ENCODE results near the gene ZMIZ1. TPM values are rescaled to one million over a fixed set of nuclear protein-coding genes. Genes with fewer than 3 reads are reported as not detected.

ZMIZ1 gene
- total RNA-seq, 1 experiment from 2014 or later: 22.3 TPM

DNA sequence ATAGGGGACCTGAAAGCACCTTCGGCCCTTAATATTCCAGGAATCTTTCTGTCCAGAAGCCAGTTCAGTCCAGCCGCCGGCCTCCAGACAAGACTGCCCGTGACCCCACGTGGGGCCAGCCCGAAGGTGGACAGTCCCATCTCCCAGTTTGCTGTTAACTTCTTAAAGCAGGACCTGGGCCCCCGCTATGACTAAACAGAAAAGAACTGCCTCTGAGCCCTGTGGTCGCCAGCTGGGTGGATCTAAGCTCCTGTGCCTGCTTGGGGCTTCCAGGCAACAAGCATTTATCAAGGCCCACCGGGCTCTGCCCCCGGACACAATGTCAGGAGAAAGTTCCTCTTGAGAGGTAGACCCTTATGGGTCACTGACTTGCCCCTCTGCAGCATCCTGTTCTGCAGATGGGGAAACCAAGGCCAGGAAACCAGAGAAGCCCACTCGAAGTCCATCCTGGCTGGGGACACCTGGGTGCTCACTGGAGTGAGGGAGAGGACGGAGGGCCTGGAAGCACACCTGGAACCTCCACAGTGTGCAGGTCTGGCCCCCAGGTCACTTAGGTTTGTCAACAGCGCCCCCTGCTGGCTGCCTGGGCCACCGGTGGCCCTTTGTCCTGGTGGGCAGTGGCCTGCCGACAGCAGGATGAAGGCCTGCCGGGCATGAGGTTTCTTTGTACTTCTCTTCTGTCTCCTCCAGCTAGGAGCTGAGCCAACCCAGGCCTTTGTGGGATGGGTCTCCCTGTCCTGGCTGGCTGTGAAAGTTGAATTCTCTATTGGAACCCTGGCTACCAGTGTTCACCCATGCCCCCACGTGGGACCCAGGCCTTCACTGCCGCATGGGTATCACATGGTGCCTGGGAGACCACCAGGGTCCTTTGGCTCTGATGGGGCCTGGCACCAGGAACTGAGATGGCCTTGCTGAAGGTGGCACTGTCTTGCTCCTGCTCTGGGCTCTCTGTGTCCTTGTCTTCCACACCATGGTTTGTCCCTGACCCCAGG lies 128.0 kb downstream of the ZMIZ1 start:
- Histone ChIP-seq H3K4me3 (no peak overlapping the region), H3K4me1 (replicated peaks) (peaks cover 48% of the 10 kb centered on the region), H3K36me3 (peaks cover 63% of the 10 kb centered on the region), H3K9me3 (replicated peaks) (no peaks in the 10 kb centered on the region), H3K27ac (no peak overlapping the region), H3K27me3 (replicated peaks) (no peaks in the 10 kb centered on the region)
- peak; percentile 65 to 78 for DNase-seq (ENCODE audit: low read depth in 1 of 2, low spot score in 2 of 2)

DNA sequence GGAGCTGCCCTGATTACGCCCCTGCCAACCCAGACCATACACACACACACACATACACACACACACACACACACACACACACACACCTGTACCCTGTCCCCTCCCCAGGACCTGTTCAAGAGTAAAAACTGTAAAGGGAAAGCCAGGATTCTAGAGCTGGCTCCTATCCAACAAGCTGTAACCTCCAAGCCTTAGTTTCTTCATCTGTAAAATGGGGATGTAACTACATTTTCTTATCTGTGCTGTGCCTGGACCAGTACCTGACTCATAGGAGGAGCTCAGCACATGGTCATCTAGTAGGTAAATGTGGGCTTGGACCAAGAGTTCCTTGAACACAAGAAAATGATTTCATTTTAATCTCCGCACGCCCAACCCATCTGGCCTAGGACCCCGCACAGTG lies 128.8 kb downstream of the ZMIZ1 start:
- no peaks in the 10 kb centered on the region for H3K9me3 ChIP-seq (replicated peaks)
- no peak overlapping the region for H3K27ac ChIP-seq
- no peak for DNase-seq (ENCODE audit: low read depth in 1 of 2, low spot score in 2 of 2)
- H3K4me3 ChIP-seq: no peak overlapping the region
- peaks cover 40% of the 10 kb centered on the region for H3K4me1 ChIP-seq (replicated peaks)
- H3K36me3 ChIP-seq: peaks cover 68% of the 10 kb centered on the region
- no peaks in the 10 kb centered on the region for H3K27me3 ChIP-seq (replicated peaks)

DNA sequence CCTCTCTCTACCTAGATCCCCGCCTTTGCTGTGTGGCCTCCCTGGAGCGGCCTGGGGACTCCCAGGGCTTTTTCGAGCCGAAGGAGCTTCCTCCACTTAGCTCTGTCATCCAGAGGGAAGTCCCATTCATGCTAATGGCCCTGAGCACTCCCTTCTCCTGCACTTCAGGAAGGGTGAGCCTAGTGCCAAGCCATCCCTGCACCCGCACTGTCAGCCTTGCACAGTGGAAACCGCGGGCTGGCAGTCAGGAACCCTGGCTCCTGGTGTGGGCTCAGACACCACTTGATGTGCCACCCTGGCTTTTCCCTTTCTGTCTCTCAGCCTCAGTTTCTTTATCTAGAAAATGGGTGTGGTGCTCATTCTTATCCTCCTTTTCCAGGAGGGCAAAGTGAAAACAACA lies 131.6 kb downstream of the ZMIZ1 start:
- Histone ChIP-seq H3K4me1 (replicated peaks) (peaks cover 20% of the 10 kb centered on the region), H3K9me3 (replicated peaks) (no peaks in the 10 kb centered on the region), H3K27me3 (replicated peaks) (no peaks in the 10 kb centered on the region), H3K36me3 (peaks cover 80% of the 10 kb centered on the region), H3K4me3 (no peak overlapping the region), H3K27ac (no peak overlapping the region)
- DNase-seq (ENCODE audit: low read depth in 1 of 2, low spot score in 2 of 2): no peak

DNA sequence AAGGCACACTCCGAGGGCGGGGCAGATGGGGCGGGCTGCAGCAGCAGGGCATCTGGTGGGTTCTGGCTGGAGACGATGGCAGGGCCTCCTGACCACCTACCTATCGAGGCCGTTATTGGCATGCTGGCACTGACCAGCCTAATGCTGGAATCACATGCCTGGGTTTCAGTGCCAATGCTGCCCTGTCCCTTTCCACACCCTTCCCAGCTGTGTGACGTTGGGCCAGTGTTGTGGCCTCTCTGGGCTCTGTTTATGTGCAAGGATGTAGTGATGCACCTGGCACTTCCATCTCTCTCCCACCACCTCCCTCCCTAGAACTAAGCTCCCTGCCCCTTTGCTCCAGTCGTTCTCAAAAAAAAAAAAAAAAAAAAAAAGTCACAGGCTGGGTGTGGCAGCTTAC lies 132.9 kb downstream of the ZMIZ1 start:
- no peak for DNase-seq (ENCODE audit: low read depth in 1 of 2, low spot score in 2 of 2)
- Histone ChIP-seq H3K9me3 (replicated peaks) (no peaks in the 10 kb centered on the region), H3K27ac (no peak overlapping the region), H3K4me1 (replicated peaks) (peaks cover 7% of the 10 kb centered on the region), H3K36me3 (peaks cover 81% of the 10 kb centered on the region), H3K27me3 (replicated peaks) (no peaks in the 10 kb centered on the region), H3K4me3 (no peak overlapping the region)

- Histone ChIP-seq H3K4me3 (no peak overlapping the region), H3K4me1 (replicated peaks) (no peaks in the 10 kb centered on the region), H3K9me3 (replicated peaks) (no peaks in the 10 kb centered on the region), H3K27ac (no peak overlapping the region), H3K36me3 (peaks cover 81% of the 10 kb centered on the region), H3K27me3 (replicated peaks) (no peaks in the 10 kb centered on the region)
- DNase-seq (ENCODE audit: low read depth in 1 of 2, low spot score in 2 of 2): peak; percentile 38 to 62
Measured at GRCh38 chr10:79202188-79203013, 133.6 kb downstream of the ZMIZ1 start.

DNA sequence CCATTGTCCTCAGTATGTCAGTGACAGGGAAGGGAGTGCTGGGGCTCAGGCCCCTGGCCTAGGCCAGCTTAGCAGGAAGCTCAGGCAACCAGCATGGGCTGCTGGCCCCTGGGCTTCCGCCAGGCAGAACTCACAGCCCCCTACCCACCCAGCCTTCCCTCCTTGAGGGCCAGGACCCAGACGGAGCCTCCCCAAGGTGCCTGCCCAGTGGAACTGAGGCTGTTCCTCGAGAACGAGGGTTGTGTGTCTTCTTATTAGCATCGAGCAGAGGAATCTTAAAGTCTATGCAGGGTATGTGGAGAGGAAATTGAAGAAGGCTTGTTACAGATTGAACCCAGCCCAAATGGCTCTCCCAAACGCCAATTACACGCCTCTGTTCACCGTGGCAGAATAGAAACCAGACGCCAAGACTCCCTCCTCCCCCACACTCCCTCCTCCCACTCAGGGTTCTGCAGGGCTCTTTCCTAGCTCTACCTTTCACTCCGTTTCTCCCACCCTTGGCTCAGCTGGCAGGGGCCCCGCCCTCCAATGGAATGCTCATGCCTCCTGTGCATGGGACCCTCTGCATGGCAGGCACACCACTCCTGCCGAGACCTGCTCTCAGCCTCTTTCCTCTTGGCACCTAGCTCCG lies 134.4 kb downstream of the ZMIZ1 start:
- Histone ChIP-seq H3K27ac (no peak overlapping the region), H3K27me3 (replicated peaks) (no peaks in the 10 kb centered on the region), H3K4me3 (no peak overlapping the region), H3K9me3 (replicated peaks) (no peaks in the 10 kb centered on the region), H3K4me1 (replicated peaks) (no peaks in the 10 kb centered on the region), H3K36me3 (peaks cover 78% of the 10 kb centered on the region)
- DNase-seq (ENCODE audit: low read depth in 1 of 2, low spot score in 2 of 2): no peak

DNA sequence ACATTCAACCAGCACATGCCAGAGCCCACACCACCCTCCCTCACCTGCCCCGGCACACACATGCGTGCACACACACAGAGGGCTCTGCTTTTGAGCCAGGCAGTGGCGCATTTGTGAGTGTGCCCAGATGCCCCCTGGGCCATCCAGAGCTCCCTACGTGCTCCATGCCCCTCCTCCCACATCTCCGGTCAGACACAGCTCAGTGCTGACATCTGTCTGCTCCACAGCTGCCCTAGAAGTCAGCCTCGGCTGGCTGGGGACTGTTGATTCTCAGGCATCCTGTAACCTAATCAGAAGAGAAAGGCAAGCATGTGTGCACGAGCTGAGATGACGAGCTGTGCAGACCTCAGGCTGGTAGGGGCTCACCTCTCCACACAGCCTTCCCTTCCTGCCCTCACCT lies 135.1 kb downstream of the ZMIZ1 start:
- Histone ChIP-seq H3K27me3 (replicated peaks) (no peaks in the 10 kb centered on the region), H3K4me1 (replicated peaks) (no peaks in the 10 kb centered on the region), H3K27ac (no peak overlapping the region), H3K9me3 (replicated peaks) (no peaks in the 10 kb centered on the region), H3K36me3 (peaks cover 85% of the 10 kb centered on the region), H3K4me3 (no peak overlapping the region)
- DNase-seq (ENCODE audit: low read depth in 1 of 2, low spot score in 2 of 2): no peak

GRCh38 chr10:79206300-79207095 lies 137.7 kb downstream of the ZMIZ1 start:
- peaks cover 94% of the 10 kb centered on the region for H3K36me3 ChIP-seq
- no peaks in the 10 kb centered on the region for H3K9me3 ChIP-seq (replicated peaks)
- no peak overlapping the region for H3K4me3 ChIP-seq
- no peak for DNase-seq (ENCODE audit: low read depth in 1 of 2, low spot score in 2 of 2)
- H3K27ac ChIP-seq: no peak overlapping the region
- H3K4me1 ChIP-seq (replicated peaks): no peaks in the 10 kb centered on the region
- no peaks in the 10 kb centered on the region for H3K27me3 ChIP-seq (replicated peaks)

DNA sequence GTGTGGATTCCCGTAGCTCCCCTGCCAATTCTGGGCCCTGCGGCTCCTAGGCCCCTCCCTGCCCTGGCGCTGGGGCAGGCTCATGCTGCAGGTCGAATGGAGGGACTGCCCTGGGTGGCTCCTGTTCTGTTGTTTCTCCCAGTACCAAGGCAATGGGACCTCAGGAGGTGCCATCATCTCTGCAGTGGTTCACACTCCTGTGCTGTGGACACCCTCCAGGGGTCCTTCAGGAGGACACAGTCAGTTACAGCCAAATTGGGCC lies 138.3 kb downstream of the ZMIZ1 start:
- Histone ChIP-seq H3K27me3 (replicated peaks) (no peaks in the 10 kb centered on the region), H3K4me3 (no peak overlapping the region), H3K27ac (no peak overlapping the region), H3K9me3 (replicated peaks) (no peaks in the 10 kb centered on the region), H3K4me1 (replicated peaks) (no peaks in the 10 kb centered on the region), H3K36me3 (peaks cover 94% of the 10 kb centered on the region)
- DNase-seq (ENCODE audit: low read depth in 1 of 2, low spot score in 2 of 2): no peak

DNA sequence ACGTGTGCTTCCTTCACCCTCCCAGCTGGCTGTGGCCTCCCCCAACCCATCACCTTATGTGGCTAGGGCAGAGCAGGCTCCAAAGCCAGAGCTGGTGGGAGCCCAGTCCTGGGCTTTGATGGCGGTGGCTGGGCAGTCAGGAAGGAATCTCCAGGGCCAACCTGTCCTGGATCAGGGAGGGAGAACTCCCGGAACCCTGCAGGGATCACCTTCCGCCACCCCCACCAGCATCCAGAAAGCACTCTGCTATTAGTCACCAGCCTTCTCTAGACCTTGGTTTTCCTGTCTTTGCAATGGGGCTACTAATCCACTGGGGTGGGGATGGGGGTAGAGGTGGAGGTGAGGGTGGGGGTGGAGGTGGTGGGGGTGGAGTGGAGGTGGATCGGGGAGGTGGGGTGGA lies 139.0 kb downstream of the ZMIZ1 start:
- no peak overlapping the region for H3K27ac ChIP-seq
- no peak for DNase-seq (ENCODE audit: low read depth in 1 of 2, low spot score in 2 of 2)
- peaks cover 89% of the 10 kb centered on the region for H3K36me3 ChIP-seq
- no peak overlapping the region for H3K4me3 ChIP-seq
- no peaks in the 10 kb centered on the region for H3K4me1 ChIP-seq (replicated peaks)
- H3K9me3 ChIP-seq (replicated peaks): no peaks in the 10 kb centered on the region
- no peaks in the 10 kb centered on the region for H3K27me3 ChIP-seq (replicated peaks)

DNA sequence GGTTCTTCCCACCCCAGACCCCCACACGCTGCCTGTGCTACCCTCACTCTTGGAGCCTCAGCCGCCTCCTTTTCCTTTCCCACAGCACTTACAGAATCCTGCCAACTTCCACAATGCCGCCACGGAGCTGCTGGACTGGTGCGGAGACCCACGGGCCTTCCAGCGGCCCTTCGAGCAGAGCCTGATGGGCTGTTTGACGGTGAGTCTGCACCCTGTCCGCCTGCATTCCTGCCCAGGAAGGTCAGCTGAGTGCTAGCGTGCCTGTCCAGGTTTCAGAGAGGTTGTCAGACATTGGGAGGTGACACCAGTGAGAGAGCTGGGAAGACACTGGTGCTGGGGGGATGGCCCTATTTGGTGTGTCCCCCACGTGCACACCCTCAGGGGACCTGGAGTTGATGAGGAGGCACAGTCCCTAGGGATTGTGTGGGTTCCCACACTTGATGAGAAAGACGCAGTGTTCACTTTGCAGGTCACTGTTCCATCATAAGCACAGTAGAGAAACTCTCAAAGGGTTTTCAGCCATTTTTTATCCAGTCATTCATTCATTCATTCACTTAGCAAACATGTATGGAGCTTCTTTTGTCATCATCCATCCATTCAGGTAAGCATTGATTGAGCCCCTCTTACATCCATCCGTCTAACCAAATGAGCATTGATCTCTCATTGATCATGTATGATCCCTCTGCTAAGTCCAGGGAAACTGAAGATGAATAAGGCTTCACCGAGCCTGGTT lies 139.7 kb downstream of the ZMIZ1 start:
- Histone ChIP-seq H3K4me3 (no peak overlapping the region), H3K27me3 (replicated peaks) (no peaks in the 10 kb centered on the region), H3K9me3 (replicated peaks) (no peaks in the 10 kb centered on the region), H3K27ac (no peak overlapping the region), H3K36me3 (peaks cover 89% of the 10 kb centered on the region), H3K4me1 (replicated peaks) (no peaks in the 10 kb centered on the region)
- DNase-seq (ENCODE audit: low read depth in 1 of 2, low spot score in 2 of 2): no peak

- H3K9me3 ChIP-seq (replicated peaks): no peaks in the 10 kb centered on the region
- no peak overlapping the region for H3K27ac ChIP-seq
- peaks cover 89% of the 10 kb centered on the region for H3K36me3 ChIP-seq
- H3K4me3 ChIP-seq: no peak overlapping the region
- H3K4me1 ChIP-seq (replicated peaks): no peaks in the 10 kb centered on the region
- H3K27me3 ChIP-seq (replicated peaks): no peaks in the 10 kb centered on the region
- no peak for DNase-seq (ENCODE audit: low read depth in 1 of 2, low spot score in 2 of 2)
Measured at GRCh38 chr10:79209340-79209739, 140.6 kb downstream of the ZMIZ1 start.

GRCh38 chr10:79209831-79210230 lies 141.1 kb downstream of the ZMIZ1 start:
- Histone ChIP-seq H3K36me3 (peaks cover 89% of the 10 kb centered on the region), H3K4me3 (no peak overlapping the region), H3K9me3 (replicated peaks) (no peaks in the 10 kb centered on the region), H3K27ac (no peak overlapping the region), H3K4me1 (replicated peaks) (no peaks in the 10 kb centered on the region), H3K27me3 (replicated peaks) (no peaks in the 10 kb centered on the region)
- no peak for DNase-seq (ENCODE audit: low read depth in 1 of 2, low spot score in 2 of 2)
